Measurements from ENCODE around the gene TTF1. TPM values are rescaled to one million over a fixed set of nuclear protein-coding genes. Genes with fewer than 3 reads are reported as not detected.

TTF1 gene
- total RNA-seq, 1 donor from 2014 or later, result 28.6 TPM

GRCh38 chr9:132370592-132370991 is 36.0 kb downstream of the TTF1 start:
- Histone ChIP-seq H3K79me2 (ENCODE audit: low read depth) (no peaks in the 10 kb centered on the region), H3K4me3 (no peak overlapping the region), H3K4me2 (no peak overlapping the region), H2AFZ (replicated peaks) (no peak overlapping the region), H3K27me3 (no peaks in the 10 kb centered on the region), H4K20me1 (ENCODE audit: low read depth) (no peaks in the 10 kb centered on the region), H3F3A (ENCODE audit: low read depth) (peaks cover 2% of the 10 kb centered on the region), H3K27ac (no peak overlapping the region), H3K9me3 (ENCODE audit: low read depth) (no peaks in the 10 kb centered on the region), H3K36me3 (no peaks in the 10 kb centered on the region), H3K9ac (no peak overlapping the region), H3K4me1 (no peaks in the 10 kb centered on the region)
- TF ChIP-seq EZH2 (IDR thresholded peaks at IDR 0.05) (no peak), EZH2phosphoT487 (IDR thresholded peaks at IDR 0.05) (no peak), CTCF (IDR thresholded peaks at IDR 0.05) (no peak)
- H3K4me3 Mint-ChIP-seq, result no peak overlapping the region
- H3K36me3 Mint-ChIP-seq, result no peaks in the 10 kb centered on the region
- H3K9me3 Mint-ChIP-seq, result no peaks in the 10 kb centered on the region
- H3K27me3 Mint-ChIP-seq (ENCODE audit: insufficient read depth, low read depth), result no peaks in the 10 kb centered on the region
- H3K27ac Mint-ChIP-seq, result no peak overlapping the region
- no peak for DNase-seq (ENCODE audit: low spot score)
- peaks cover 6% of the 10 kb centered on the region for H3K4me1 Mint-ChIP-seq

- Mint-ChIP-seq H3K4me3 (no peak overlapping the region), H3K27ac (no peak overlapping the region), H3K4me1 (peaks cover 6% of the 10 kb centered on the region), H3K27me3 (ENCODE audit: insufficient read depth, low read depth) (no peaks in the 10 kb centered on the region), H3K9me3 (no peaks in the 10 kb centered on the region), H3K36me3 (no peaks in the 10 kb centered on the region)
- no peak overlapping the region for H3K4me2 ChIP-seq
- no peaks in the 10 kb centered on the region for H3K79me2 ChIP-seq (ENCODE audit: low read depth)
- no peaks in the 10 kb centered on the region for H3K36me3 ChIP-seq
- no peak for DNase-seq (ENCODE audit: low spot score)
- H2AFZ ChIP-seq (replicated peaks), result no peak overlapping the region
- no peaks in the 10 kb centered on the region for H3K4me1 ChIP-seq
- no peak for TF ChIP-seq EZH2 (IDR thresholded peaks at IDR 0.05)
- no peak for TF ChIP-seq EZH2phosphoT487 (IDR thresholded peaks at IDR 0.05)
- no peak for TF ChIP-seq CTCF (IDR thresholded peaks at IDR 0.05)
- no peaks in the 10 kb centered on the region for H4K20me1 ChIP-seq (ENCODE audit: low read depth)
- no peak overlapping the region for H3K27ac ChIP-seq
- no peaks in the 10 kb centered on the region for H3K9me3 ChIP-seq (ENCODE audit: low read depth)
- H3F3A ChIP-seq (ENCODE audit: low read depth), result no peaks in the 10 kb centered on the region
- H3K9ac ChIP-seq, result no peak overlapping the region
- no peak overlapping the region for H3K4me3 ChIP-seq
- H3K27me3 ChIP-seq, result no peaks in the 10 kb centered on the region
Observed at GRCh38 chr9:132369421-132369820, 37.2 kb downstream of the TTF1 start.

GRCh38 chr9:132367613-132368313 is 38.9 kb downstream of the TTF1 start:
- no peaks in the 10 kb centered on the region for H3K9me3 ChIP-seq (ENCODE audit: low read depth)
- H3K27ac Mint-ChIP-seq, result no peak overlapping the region
- no peaks in the 10 kb centered on the region for H3K36me3 Mint-ChIP-seq
- no peak overlapping the region for H3K4me3 ChIP-seq
- H3K27me3 Mint-ChIP-seq (ENCODE audit: insufficient read depth, low read depth), result no peaks in the 10 kb centered on the region
- H3K4me3 Mint-ChIP-seq, result no peak overlapping the region
- H3K27ac ChIP-seq, result no peak overlapping the region
- H3K27me3 ChIP-seq, result no peaks in the 10 kb centered on the region
- H3K9ac ChIP-seq, result no peak overlapping the region
- no peak overlapping the region for H3K4me2 ChIP-seq
- DNase-seq (ENCODE audit: low spot score), result no peak
- H3K9me3 Mint-ChIP-seq, result no peaks in the 10 kb centered on the region
- H4K20me1 ChIP-seq (ENCODE audit: low read depth), result no peaks in the 10 kb centered on the region
- H3F3A ChIP-seq (ENCODE audit: low read depth), result no peaks in the 10 kb centered on the region
- no peaks in the 10 kb centered on the region for H3K36me3 ChIP-seq
- H3K4me1 ChIP-seq, result no peaks in the 10 kb centered on the region
- no peak overlapping the region for H2AFZ ChIP-seq (replicated peaks)
- peaks cover 6% of the 10 kb centered on the region for H3K4me1 Mint-ChIP-seq
- no peak for TF ChIP-seq CTCF (IDR thresholded peaks at IDR 0.05)
- no peaks in the 10 kb centered on the region for H3K79me2 ChIP-seq (ENCODE audit: low read depth)

All from neural progenitor cell (in vitro differentiated cells).